HG02759 (cell line): ENCODE data around the gene LDB3.

ENCODE experiments used
- ATAC-seq: cut with Tn5 transposase; IDR thresholded peaks from one replicate; pipeline ENCODE4 v1.9.1; 2021; ENCODE audit warnings: mild to moderate bottlenecking, moderate library complexity; ENCODE audit not compliant: unreplicated experiment

LDB3 gene

DNA sequence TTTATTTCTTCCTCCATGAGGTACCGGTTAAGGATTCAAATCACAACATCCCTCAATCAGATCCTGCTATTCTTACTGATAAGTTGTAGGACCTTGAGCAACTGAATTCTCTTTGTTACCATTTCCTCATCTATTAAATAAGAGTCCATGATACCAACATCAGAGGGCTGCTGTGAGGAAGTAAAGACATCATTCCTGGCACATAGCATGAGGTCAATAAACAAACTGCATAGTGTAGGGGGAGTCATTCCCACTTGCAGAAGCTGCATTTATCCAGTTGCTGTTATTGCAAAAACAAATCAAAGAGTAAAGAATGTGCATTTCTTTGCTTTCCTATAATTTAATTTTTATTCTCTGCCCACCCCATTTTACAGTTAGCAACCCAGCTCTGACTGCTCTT is 36.8 kb downstream of the LDB3 start:
- ATAC-seq, result no peak

- no peak for ATAC-seq
Measured at GRCh38 chr10:86705905-86706304, 37.6 kb downstream of the LDB3 start.

DNA sequence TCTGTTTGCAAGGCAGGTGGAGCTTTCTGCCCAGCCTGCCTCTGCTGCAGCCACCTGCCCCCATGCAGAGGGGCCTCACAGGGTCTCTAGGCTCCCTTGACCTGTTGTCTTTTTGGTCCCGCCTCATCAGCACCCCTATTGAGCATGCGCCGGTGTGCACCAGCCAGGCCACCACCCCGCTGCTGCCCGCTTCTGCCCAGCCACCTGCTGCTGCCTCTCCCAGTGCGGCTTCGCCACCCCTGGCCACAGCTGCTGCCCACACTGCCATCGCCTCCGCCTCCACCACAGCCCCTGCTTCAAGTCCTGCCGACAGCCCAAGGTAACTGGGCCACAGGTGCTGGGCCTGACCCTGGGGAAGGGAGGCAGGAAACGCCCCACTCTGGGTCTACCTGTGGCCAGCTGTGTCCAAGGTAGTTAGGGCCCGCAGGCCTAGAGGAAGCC is 38.1 kb downstream of the LDB3 start:
- ATAC-seq, result no peak

GRCh38 chr10:86706977-86707376 is 38.7 kb downstream of the LDB3 start:
- ATAC-seq, result no peak

DNA sequence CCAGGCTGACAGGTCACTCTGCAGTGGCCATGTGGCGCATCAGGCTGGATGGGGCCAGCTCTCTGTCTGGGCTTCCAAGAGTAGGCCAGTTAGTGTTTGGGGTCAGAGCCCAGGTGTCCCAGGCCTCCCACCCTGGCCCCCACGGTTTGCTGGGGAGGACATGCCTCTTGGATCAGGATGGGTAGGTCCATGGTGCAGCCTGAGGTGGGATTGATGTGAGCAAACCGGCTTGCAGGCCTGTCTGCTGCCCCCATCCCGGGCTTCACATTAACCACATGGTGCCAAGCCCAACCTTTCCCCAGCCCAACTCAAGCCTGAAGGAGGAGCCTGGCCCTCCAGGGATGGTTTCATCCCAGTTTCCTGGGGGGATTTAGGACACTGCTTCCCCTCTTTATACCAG is 39.2 kb downstream of the LDB3 start:
- no peak for ATAC-seq

DNA sequence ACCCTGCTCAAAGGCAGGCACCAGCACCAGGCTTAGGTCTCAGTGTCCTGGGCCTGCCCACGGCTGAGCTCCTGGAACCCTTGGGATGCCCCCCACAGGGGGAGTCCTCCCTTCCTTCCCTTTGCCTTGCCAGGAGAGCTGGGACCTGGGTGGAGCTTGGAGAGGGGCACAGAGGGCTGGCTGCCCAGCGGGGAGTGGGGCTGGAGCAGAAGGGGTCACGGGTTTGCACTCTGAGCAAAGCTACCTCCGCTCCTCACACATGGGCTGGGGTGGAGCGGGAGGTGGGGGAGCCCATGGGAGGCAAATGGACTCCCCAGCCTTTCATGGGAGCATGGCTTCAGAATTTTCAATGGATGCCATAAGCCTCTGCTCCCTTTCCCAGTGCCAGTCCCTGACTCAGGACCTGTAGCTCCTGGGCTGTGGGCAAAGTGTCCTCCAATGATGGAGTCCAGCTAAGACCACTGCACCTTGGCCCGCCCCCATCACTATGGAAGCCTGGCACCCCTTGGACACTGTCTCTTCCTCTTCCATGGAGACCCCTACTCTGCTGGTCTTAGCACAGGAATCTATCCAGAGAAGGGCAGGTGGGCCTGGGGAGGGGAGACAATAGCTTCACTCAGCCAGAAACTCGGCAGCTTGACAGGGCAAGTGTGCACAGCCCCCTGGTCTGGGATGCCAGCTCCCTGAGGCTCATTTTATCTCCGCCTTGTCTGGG is 39.9 kb downstream of the LDB3 start:
- ATAC-seq, result no peak

DNA sequence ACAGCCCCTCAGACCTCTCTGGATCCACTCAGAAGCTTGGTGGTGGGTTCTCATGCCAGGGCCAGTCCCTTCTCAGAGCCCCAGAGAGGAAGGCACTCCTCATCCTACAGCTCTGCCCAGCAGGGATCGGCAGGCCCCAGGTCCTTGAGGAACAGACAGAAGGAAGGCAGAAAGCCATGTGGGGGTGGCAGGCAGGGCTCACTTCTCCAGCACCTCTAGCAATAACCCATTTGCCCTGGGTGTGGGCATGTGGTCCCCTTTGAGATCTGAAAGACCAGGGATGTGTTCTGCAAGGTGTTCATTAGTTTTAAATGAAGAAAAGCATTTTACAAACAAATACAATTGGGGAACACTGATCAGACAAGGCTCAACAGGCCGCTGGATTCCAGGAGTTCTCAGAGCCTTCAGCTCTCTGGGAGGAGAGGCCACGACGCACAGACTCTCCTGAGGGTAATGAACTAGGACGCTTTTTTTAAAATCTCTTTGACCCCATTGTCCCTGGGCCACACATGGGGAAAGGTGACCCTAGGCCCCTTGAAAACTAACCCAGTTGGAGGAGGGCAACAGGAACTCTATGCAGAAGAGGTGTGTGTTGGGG is 40.6 kb downstream of the LDB3 start:
- ATAC-seq, result no peak

GRCh38 chr10:86709396-86710185 is 41.3 kb downstream of the LDB3 start:
- ATAC-seq, result no peak

GRCh38 chr10:86710987-86711512 is 42.7 kb downstream of the LDB3 start:
- peak; percentile 90 for ATAC-seq

GRCh38 chr10:86711513-86712316 is 43.4 kb downstream of the LDB3 start:
- ATAC-seq, result peak; percentile 52

- ATAC-seq, result peak; percentile 6
Measured at GRCh38 chr10:86712317-86712707, 44.0 kb downstream of the LDB3 start.

DNA sequence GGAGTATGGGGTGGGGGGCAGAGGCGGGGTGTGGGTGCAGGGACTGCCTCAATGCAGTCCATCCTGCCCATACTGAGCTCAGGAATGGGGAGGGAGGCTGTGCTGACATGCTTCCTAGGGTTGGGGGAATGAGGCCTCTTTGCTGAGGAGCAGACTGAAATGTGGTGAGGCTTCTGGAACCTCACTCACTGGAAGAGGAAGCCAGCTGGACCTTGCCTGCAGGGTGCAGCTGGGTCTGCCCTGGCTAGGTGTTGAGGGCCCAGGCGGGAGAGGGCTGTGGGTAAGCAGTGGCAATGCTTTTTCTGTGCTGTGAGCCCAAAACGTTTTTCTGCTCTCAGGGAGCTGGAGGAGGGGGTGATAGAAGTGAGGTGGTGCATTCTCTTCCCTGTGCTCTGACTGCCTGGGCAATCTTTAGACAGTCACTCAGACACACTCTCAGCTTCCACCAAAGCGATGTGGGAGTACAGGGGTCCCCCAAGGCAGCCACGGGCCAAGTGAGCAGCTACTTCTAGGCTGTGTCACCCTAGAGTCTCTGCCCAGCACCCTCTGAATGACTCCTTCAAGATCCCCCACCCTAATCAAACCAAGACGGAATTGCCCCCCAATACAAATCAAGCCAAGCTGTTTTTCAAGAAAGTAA is 47.0 kb downstream of the LDB3 start:
- ATAC-seq, result no peak

- no peak for ATAC-seq
Measured at GRCh38 chr10:86715836-86716235, 47.5 kb downstream of the LDB3 start.

DNA sequence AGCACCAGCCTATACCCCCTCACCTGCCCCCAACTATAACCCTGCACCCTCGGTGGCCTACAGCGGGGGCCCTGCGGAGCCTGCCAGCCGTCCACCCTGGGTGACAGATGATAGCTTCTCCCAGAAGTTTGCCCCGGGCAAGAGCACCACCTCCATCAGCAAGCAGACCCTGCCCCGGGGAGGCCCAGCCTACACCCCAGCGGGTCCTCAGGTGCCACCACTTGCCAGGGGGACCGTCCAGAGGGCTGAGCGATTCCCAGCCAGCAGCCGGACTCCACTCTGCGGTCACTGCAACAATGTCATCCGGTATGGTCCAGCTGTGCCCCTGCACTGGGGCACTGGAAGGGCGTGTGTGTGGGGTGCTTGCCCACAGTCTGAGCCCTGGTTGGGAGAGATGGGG is 48.2 kb downstream of the LDB3 start:
- ATAC-seq, result no peak

- no peak for ATAC-seq
Measured at GRCh38 chr10:86718556-86718955, 50.2 kb downstream of the LDB3 start.

- no peak for ATAC-seq
Measured at GRCh38 chr10:86721232-86721631, 52.9 kb downstream of the LDB3 start.

DNA sequence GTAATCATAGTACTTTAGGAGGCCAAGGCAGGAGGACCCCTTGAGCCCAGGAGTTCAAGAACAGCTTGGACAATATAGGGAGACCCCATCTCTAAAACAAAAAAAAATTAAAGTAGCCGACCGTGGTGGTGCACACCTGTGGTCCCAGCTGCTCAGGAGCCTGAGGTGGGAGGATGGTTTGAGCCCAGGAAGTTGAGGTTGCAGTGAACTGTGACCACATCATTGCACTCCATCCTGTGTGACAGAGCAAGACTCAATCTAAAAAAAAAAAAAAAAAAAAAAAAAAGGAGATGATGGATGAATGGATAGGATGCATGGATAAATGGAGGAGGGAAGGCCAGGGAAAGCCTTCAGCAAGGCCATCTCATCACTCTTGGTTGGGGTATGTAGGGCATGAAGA is 54.7 kb downstream of the LDB3 start:
- ATAC-seq, result no peak

DNA sequence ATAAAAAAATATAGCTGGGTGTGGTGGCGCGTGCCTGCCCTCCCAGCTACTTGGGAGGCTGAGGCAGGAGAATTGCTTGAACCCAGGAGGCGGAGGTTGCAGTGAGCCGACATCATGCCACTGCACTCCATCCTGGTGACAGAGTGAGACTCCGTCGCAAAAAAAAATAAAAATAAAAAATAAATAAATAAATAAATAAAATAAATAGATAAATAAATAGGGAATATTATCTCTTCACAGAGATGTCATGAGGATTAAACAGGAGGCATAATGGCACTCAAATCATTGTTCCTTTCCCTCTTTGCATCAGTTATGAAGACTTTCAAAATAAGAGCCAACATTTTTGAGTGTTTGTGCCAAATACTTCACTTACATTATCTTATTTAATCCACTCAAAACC is 56.1 kb downstream of the LDB3 start:
- ATAC-seq, result no peak

- no peak for ATAC-seq
Measured at GRCh38 chr10:86725980-86726676, 57.8 kb downstream of the LDB3 start.

GRCh38 chr10:86726677-86726999 is 58.3 kb downstream of the LDB3 start:
- ATAC-seq, result no peak
